GM18507 (cell line): Measurements from ENCODE around the gene IL1RAPL2.
A peak's percentile ranks its signal among the peaks of the same experiment; 100 is the strongest.
"Not testable (repeated sequence)": the region's sequence is repeated elsewhere in the genome, so short reads cannot be mapped to it uniquely, and the experiment has no call there.

ENCODE experiments used
- DNase-seq: peaks from one replicate; pipeline ENCODE4 v3.0.0; 2011; ENCODE audit warnings: low read depth; ENCODE audit not compliant: insufficient read length; ENCODE audit errors: extremely low spot score
- FAIRE-seq: peaks from 2 replicates; lab custom pipeline; 2011; peaks lifted over from hg19 to GRCh38; lab: Jason Lieb, UNC

Gene IL1RAPL2

DNA sequence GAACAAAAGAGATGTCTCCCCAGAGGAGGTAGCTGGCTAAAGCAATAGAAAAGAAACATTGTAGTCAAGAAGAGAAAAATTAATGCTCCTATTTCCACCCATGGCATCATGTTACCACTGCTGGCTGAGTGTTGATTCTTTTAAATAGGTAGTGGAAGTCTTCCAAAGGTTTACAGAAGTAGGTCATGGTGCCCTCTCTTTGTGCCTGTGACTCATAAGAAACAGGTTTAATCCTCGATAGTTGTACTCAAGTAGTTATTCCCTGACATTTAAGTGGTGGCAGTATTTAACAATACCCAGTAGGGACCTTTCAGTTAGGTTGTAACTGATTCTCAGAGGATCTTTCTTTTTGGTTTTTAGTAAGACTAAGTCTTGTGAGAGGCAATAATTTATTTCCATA is 406.7 kb downstream of the IL1RAPL2 start:
- no peak for FAIRE-seq
- DNase-seq = no peak

DNA sequence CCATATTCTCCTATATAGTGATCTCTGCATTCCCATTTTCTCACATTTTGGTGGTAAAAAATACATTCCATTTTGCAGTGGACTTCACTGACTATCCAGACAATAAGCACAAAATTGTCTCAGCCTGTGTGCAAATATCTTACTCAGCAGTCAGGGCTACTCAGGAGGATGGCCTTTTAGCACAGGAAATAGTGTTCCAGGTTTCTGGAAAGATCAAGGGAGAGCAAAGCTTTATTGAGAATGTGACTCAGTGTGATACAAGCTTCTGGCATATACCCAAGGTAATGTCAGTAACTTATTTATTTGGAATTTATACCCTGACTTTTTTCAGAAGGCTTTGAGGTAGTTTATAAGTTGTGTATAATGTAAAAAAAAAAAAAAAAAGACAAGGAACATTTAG is 421.1 kb downstream of the IL1RAPL2 start:
- no peak for FAIRE-seq

DNA sequence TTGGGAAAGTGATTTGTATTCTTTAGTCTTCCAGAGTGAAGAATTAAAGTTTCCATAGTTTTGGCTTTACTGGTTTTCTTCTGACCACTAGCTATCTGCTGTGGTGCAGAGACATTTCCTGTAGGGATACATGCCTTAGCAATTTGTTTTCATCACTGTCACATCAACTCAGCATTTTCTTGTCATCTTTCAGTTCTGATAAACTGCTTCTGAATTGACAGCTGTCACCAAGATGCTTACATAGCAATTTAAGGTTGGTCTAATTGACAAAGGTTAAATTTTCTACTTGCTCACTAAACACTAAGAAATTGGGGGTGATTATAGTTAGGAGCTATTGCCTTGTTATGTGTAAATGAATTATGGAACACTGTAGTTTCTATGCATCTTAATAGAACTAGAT is 422.0 kb downstream of the IL1RAPL2 start:
- FAIRE-seq (no peak), DNase-seq (no peak)

More for the DNA sequence above, 421.1 kb downstream of the IL1RAPL2 start:
- no peak for DNase-seq

DNA sequence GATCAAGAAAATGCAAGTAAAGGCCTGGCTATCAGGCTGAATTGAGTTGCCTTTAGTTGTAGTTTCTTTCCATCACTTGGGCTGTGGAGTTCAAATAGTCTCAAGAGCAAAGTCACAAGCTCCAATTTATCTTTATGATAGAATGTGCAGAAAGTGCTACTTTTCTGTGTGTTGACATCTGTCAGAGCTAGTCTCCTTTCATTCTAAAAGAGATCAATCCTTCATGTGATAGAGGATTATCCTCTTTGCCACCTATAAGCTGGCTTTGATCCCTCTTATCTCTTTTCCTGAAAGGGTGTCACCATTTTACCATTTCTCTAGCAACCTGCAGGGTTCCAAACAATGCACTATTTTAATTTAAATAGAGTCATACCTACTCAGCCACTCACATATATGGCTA is 429.5 kb downstream of the IL1RAPL2 start:
- FAIRE-seq (no peak), DNase-seq (no peak)

DNA sequence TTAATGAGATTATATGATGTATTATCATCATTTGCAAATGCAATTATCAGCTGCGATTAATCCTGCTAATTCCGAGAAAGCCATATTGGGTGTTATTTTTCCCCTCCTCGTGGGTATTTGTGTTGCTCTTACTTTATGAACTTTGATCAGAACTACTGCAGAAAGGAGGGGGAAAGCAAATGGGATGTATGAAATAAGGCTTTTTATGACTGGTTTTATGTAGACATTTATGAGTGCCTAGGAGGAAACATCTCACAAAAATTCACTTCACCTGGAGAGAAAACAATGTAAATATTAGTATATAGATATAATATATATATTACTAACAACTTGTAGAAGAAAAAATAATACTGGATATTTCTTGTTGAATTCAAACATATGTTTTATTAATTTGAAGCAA is 440.1 kb downstream of the IL1RAPL2 start:
- DNase-seq (no peak), FAIRE-seq (no peak)

DNA sequence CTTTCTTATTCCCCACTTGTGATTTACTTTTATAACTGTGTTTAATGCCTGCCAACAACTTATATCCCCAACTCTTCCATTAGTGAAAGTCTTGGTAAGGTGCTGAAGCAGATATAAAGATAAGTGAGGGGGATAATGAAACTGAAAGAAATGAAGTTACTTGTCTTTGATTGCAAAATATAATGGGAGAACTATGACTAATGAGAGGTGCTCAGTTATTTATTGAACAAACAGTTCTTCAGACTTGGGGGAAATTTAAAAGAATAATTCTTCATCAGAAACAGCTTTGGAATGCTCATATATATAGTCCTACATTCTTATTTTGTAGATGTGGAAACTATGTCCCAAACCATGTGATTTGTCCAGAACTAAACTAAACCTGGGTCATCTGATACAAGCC is 441.0 kb downstream of the IL1RAPL2 start:
- DNase-seq = no peak
- FAIRE-seq = no peak

DNA sequence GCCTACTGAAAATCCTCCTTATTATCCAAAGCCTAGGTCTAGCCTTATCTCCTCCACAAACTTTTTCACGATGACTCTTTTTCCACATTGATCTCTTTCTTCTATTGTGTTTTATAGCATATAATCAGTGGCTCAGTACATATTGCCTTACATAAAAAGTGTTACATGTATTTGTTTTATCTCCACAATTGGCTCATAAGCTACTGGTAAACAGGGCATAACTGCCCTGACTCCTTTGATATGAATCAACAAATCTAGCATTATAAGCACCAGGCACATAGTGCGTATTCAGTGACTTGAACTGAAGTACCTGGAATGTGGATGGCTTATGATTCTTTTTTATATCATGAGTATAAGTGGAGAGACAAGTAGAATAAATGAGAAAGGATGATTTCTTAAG is 447.7 kb downstream of the IL1RAPL2 start:
- DNase-seq (no peak), FAIRE-seq (no peak)

DNA sequence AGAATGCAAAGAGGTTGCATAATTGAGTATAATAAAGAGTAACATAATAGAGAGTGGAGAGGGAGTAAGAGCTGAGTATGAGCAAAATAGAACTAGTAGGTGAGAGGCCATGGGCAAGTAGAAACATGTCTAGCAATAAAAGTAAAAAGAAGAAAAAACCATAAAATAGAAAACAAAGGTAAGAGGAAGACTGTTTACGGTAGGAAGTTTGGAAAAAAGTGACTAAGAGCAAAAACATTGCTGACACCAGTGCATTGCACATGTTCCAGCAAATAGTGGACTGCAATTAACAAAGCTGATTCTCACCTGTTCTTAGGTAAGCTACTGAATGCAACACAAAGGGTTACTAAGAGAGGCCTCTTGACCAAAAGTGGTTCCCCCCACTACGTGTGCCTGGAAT is 451.6 kb downstream of the IL1RAPL2 start:
- FAIRE-seq = no peak
- DNase-seq = no peak

DNA sequence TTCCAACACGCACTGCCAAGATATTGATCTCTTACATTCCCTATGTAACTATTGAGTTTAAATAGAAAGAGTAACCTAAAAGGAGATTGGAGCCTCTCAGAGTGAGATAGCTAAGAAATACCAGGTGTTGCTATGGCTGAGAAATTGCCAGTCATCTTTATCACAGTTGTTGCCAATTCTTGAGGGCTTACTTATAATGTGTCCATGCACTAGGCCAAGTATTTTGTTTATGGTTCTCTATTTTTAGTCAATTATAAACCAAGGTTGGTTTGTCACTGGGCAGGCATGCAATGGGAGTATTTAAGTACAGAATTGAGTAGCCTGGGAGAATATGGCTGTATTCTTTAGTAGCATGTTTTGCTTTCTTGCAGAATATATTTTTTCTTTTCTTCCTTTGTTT is 452.9 kb downstream of the IL1RAPL2 start:
- no peak for DNase-seq
- FAIRE-seq = no peak

DNA sequence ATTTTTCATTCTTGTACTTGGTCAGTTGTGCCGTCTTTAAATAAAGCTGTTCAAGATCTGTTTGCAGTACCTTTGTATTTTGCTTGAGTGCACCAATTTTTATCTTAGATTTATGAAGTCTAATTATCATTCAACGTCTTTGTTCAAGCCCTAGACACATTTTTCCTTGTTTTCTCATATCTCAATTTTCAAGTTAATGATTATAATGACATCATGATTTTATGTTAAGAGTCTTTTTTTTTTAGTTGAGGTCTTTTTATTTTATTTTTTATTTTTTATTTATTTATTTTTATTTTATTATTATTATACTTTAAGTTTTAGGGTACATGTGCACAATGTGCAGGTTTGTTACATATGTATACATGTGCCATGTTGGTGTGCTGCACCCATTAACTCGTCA is 463.0 kb downstream of the IL1RAPL2 start:
- not testable (repeated sequence) for FAIRE-seq, DNase-seq

DNA sequence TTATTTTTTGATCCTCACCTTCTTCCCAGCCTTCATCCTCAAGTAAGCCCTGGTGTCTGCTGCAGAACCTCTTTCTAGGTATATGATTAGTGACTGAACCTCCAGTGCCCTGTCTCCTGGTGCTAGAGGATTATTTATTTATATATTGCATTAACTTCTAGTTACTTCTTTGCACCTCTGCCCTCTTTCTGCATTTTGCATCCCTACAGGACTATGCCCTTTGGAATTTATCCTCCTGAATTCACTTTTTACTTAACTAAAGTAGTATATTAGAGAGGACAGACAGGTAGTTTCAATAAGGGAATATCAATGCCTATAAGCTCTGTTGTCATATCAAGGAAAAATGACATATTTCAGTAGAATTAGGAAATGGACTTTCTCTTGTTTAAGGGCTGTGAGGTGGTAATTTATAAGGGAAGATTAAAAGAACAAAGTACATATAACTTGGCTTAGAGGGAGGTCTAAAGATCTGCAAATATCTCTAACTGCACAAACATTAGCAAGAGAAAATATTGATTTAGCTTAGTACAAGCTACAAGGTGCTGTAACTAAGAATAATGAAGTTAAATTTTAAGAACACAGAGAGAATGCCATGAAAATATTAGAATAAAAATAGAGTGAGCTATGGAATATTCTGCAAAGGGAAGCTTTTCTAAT is 472.8 kb downstream of the IL1RAPL2 start:
- DNase-seq (no peak), FAIRE-seq (no peak)

DNA sequence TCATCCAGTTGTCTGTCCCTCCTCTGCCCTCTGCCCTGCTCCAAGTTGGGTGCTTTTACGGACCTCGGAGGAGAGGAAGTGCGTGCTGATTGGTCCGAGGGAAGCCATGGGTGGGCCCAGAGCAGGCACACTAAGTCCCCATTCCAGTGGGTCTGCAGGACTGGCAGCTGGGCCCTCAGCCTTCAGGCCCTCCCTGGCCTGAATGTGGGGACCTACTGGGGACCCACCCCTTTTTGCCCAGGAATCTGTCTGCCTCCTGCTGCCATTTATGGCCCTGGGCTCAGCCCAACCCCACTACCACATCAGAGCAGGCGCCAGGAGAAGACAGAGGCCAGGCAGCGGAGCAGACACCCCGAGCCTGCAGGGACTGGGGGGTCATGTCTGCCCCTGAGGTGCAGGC is 484.9 kb downstream of the IL1RAPL2 start:
- no peak for FAIRE-seq
- no peak for DNase-seq

DNA sequence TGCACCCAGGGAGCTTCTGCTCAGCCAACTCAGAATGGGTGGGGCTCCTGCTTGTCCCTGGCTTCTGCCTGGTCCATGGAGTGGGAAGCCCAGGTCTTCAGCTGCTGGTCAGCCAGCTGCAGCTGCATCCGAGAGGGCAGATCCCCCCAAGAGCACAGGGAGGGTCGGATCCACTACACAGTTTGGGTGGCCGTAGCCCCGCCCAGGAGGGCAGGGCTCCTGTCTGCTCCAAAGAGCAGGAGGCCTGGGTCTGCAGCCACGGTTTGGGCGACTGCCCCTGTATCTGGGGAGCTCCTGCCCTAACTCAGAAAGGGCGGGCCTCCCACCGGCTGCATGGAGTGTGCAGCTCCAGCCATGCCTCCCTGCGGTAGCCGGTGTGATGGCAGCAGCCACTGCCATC is 485.4 kb downstream of the IL1RAPL2 start:
- DNase-seq (no peak), FAIRE-seq (no peak)

DNA sequence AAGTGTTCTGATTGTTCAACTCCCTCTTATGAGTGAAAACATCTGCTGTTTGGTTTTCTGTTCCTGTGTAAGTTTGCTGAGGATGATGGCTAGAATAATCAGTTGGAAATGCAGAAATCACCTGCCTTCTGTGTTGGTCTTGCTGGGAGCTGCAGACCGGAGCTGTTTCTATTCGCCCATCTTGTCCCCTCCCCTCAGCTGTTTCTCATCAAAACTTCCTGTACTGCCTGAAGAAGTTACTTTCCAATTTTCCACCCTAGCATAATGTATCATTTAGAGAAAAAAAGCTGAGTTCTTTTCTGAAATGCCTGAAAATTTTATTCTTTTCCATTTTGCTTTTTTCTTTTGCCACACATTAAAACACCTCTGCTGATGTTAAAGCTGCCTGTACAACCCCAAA is 486.9 kb downstream of the IL1RAPL2 start:
- FAIRE-seq = no peak
- no peak for DNase-seq

DNA sequence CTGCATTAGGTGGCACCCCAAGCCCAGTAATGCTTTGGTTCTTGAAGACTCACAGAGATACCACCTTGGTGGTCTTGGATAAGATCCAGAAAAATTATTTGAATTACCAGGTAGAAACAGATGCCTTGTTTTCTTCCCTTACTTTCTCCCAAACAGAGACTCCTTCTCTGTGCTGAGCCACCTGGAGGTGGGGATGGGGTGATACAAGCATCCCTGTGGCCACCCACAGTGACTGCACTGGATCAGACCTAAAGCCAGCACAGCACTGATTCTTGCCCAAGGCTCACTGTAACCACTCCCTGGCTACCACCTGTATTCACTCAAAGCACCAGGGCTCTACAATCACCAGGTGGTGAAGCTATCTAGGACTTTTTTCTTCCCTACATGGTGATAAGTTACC is 497.7 kb downstream of the IL1RAPL2 start:
- no peak for FAIRE-seq

DNA sequence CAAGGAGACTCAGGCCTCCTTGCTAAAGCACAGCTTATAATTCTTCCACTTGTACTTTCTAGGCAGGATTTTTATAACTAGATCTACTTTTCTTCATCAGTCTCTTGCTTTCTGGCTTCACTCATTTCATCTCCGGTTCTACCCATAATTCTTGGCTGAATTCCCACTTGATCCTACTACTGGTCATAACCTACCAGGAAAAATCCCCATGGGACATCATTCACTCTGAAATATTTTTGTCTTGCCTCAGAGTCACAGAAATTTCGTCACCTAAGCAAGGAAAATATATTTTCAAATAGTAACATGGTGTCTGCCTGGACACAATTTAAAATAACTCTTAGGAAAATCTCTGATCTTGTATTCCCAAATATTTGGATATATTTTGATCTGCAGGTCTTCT is 532.2 kb downstream of the IL1RAPL2 start:
- DNase-seq = no peak
- FAIRE-seq = no peak

More for the DNA sequence above, 497.7 kb downstream of the IL1RAPL2 start:
- no peak for DNase-seq

DNA sequence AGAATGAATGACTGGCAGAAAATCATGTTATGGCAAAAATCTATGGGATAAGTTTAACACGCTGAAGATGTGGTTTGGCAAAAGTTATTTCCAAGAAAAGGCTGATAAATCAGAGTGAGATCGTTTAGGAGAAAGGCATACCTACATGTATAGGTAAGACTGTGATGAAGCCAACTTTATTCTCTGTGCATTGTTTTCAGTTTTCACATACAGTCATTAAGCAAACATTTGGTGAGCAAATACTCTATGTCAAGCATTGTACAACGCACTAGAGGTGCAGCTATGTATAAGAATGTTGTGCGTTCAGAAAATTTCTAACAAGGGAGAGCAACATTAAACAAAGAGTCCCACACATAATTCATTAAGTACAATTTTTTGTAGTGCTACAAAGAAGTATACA is 532.8 kb downstream of the IL1RAPL2 start:
- FAIRE-seq (no peak), DNase-seq (no peak)

DNA sequence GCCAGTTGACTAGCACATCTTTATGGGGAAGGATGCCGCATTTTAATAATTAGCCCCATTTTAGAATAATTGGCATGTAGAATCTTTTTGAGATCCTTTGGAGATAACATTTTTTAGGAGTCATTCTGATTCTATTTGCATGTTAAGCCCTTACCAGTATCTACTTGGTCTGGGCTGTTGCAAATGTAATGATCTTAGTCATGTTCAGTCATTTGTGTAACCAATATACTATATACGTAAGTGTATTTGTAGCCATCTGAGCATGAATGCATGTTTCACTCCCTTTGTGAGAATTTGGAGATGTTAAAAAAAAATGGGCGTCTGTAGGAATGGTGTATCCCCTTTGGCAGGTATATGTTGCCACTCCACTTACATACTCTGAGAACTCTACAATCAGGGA is 535.4 kb downstream of the IL1RAPL2 start:
- no peak for FAIRE-seq
- DNase-seq = no peak

DNA sequence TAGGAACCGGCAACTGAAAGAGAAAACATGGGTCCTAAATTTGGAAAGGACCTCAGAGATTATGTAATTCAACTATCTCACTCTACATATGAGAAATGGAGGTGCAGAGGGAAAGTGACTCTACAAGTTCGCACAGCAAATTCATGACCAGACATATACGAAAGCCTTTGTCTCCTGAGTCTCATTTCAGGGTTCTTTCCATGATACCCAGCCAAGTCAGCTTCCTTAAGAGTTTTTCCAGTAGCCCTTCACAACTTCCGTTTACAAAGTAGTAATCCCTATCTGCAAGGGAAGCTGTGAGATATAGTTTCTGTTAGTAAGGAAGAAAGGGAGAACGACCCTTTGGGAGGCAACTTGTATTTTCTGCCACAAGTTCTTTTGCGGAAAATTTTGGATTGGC is 543.9 kb downstream of the IL1RAPL2 start:
- FAIRE-seq (no peak), DNase-seq (no peak)

DNA sequence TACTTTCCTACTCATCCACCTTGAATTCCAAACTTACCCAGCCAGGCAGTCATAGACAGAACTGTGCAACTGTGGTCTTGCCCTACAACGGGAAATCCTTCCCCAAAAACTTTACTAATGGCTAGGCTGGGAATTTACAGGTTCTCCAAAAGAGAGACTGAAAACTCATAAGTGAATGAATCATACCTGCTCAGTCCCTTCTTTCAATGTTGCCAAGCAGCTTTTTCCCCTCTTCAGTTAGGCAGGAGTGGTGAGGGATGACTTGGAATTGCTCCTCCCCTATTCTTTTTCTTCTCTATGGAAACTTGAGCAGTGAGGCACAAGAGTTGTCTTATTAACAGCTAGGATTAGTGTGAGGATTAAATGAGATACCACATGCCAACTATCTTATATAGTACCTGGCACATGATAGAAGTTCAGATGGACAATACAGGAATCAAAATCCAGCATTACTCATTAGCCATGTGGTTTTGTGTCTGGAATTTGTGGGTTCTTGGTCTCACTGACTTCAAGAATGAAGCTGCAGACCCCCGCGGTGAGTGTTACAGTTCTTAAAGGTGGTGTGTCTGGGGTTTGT is 548.6 kb downstream of the IL1RAPL2 start:
- FAIRE-seq = peak; percentile 18
- no peak for DNase-seq

DNA sequence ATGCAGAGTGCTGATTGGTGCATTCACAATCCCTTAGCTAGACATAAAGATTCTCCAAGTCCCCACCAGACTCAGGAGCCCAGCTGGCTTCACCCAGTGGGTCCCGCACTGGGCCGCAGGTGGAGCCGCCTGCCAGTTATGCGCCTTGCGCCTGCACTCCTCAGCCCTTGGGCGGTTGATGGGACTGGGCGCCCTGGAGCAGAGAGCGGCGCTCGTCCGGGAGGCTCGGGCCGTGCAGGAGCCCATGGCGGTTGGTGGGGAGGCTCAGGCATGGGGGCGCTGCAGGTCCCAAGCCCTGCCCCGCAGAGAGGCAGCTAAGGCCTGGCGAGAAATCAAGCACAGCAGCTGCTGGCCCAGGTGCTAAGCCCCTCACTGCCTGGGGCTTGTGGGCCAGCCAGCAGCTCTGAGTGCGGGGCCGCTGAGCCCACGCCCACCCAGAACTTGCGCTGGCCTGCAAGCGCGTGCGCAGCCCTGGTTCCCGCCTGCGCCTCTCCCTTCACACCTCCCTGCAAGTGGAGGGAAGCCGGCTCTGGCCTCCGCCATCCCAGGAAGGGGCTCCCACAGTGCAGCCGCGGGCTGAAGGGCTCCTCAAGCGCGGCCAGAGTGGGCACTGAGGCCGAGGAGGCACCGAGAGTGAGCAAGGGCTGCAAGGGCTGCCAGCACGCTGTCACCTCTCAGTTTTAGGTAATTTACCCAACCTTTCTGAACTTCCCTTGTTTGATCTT is 549.8 kb downstream of the IL1RAPL2 start:
- not testable (repeated sequence) for FAIRE-seq, DNase-seq
